ENCODE results near the gene WDR90. TPM values are rescaled to one million over a fixed set of nuclear protein-coding genes. Genes with fewer than 3 reads are reported as not detected.
A peak's percentile ranks its signal among the peaks of the same experiment; 100 is the strongest.

WDR90 gene
- polyA plus RNA-seq, 1 donor from 2014 or later, result 32.1 TPM

DNA sequence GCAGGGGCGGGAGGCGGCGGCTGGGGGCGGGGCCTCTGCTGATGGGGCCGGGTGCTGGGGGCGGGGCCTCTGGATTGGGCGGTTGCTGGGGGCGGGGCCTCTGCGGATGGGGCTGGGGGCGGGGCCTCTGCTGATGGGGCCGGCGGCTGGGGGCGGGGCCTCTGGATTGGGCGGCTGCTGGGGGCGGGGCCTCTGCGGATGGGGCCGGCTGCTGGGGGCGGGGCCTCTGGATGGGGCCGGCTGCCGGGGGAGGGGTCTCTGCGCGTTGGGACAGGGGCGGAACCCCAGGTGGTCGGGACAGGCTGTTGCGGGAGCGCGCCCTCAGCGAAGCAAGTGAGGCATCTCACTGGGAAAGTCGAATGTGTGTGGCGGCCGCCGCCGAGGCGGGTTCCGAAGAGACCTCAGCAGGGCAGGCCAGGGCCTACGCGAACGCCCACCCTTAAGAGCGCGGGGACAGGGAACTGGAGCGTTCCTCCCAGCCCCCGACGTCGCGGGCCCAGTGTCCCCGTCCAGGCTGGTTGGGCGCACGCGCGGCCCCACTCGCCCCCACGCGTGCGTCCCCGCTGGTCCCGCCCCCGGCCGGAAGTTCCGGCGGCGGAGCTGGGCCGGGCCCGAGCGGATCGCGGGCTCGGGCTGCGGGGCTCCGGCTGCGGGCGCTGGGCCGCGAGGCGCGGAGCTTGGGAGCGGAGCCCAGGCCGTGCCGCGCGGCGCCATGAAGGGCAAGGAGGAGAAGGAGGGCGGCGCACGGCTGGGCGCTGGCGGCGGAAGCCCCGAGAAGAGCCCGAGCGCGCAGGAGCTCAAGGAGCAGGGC is 30.9 kb downstream of the WDR90 start, which contains the start of gene STUB1:
TSS of gene STUB1 (plus strand) at position 597 of the 811 bp plus-strand sequence. CDS start at position 713, 116 bp downstream.
- Histone ChIP-seq H3K27me3 (ENCODE audit: insufficient read depth, low read depth, low read length) (peaks cover 3% of the 10 kb centered on the region), H3K79me2 (replicated peaks; ENCODE audit: insufficient read depth, low read length) (peaks cover 20% of the 10 kb centered on the region), H3K4me3 (ENCODE audit: low read length) (peak within 1 kb of the TSS; percentile 70), H2AFZ (ENCODE audit: low read depth, low read length) (no peak within 1 kb of the TSS), H3F3A (ENCODE audit: insufficient read depth, low read length, poor library complexity, severe bottlenecking) (no peaks in the 10 kb centered on the region), H3K4me2 (ENCODE audit: low read length) (peak within 1 kb of the TSS; percentile 93), H4K20me1 (ENCODE audit: insufficient read depth) (peaks cover 6% of the 10 kb centered on the region), H3K9ac (ENCODE audit: low read length) (peak within 1 kb of the TSS; percentile 74), H3K9me2 (ENCODE audit: insufficient read depth, low read length) (no peaks in the 10 kb centered on the region), H3K27ac (ENCODE audit: low read length) (peak within 1 kb of the TSS; percentile 56), H3K9me3 (ENCODE audit: low read length) (no peaks in the 10 kb centered on the region), H3K36me3 (ENCODE audit: insufficient read depth, low read length) (no peaks in the 10 kb centered on the region)
- TF ChIP-seq, protein P1, sequence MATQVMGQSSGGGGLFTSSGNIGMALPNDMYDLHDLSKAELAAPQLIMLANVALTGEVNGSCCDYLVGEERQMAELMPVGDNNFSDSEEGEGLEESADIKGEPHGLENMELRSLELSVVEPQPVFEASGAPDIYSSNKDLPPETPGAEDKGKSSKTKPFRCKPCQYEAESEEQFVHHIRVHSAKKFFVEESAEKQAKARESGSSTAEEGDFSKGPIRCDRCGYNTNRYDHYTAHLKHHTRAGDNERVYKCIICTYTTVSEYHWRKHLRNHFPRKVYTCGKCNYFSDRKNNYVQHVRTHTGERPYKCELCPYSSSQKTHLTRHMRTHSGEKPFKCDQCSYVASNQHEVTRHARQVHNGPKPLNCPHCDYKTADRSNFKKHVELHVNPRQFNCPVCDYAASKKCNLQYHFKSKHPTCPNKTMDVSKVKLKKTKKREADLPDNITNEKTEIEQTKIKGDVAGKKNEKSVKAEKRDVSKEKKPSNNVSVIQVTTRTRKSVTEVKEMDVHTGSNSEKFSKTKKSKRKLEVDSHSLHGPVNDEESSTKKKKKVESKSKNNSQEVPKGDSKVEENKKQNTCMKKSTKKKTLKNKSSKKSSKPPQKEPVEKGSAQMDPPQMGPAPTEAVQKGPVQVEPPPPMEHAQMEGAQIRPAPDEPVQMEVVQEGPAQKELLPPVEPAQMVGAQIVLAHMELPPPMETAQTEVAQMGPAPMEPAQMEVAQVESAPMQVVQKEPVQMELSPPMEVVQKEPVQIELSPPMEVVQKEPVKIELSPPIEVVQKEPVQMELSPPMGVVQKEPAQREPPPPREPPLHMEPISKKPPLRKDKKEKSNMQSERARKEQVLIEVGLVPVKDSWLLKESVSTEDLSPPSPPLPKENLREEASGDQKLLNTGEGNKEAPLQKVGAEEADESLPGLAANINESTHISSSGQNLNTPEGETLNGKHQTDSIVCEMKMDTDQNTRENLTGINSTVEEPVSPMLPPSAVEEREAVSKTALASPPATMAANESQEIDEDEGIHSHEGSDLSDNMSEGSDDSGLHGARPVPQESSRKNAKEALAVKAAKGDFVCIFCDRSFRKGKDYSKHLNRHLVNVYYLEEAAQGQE (IDR thresholded peaks at IDR 0.05; ENCODE audit: borderline replicate concordance), result no peak
- TF ChIP-seq MXI1 (conservative IDR thresholded peaks at IDR 0.05; ENCODE audit: poor library complexity, severe bottlenecking), result peak; percentile 83
- TF ChIP-seq, protein P2, sequence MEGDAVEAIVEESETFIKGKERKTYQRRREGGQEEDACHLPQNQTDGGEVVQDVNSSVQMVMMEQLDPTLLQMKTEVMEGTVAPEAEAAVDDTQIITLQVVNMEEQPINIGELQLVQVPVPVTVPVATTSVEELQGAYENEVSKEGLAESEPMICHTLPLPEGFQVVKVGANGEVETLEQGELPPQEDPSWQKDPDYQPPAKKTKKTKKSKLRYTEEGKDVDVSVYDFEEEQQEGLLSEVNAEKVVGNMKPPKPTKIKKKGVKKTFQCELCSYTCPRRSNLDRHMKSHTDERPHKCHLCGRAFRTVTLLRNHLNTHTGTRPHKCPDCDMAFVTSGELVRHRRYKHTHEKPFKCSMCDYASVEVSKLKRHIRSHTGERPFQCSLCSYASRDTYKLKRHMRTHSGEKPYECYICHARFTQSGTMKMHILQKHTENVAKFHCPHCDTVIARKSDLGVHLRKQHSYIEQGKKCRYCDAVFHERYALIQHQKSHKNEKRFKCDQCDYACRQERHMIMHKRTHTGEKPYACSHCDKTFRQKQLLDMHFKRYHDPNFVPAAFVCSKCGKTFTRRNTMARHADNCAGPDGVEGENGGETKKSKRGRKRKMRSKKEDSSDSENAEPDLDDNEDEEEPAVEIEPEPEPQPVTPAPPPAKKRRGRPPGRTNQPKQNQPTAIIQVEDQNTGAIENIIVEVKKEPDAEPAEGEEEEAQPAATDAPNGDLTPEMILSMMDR (IDR thresholded peaks at IDR 0.05; ENCODE audit: poor library complexity, severe bottlenecking), result no peak
- peak; percentile 22 for TF ChIP-seq RAD21 (conservative IDR thresholded peaks at IDR 0.05)
- peak; percentile 59 for TF ChIP-seq POLR2AphosphoS5 (IDR thresholded peaks at IDR 0.05)
- TF ChIP-seq TAF1 (IDR thresholded peaks at IDR 0.05; ENCODE audit: low read depth), result no peak
- no peak for TF ChIP-seq EZH2 (IDR thresholded peaks at IDR 0.05; ENCODE audit: borderline replicate concordance, insufficient read depth, low read length, poor library complexity, severe bottlenecking)
- peak; percentile 33 for TF ChIP-seq EP300 (conservative IDR thresholded peaks at IDR 0.05; ENCODE audit: poor library complexity, severe bottlenecking)
- TF ChIP-seq SMC3 (conservative IDR thresholded peaks at IDR 0.05; ENCODE audit: poor library complexity), result no peak

DNA sequence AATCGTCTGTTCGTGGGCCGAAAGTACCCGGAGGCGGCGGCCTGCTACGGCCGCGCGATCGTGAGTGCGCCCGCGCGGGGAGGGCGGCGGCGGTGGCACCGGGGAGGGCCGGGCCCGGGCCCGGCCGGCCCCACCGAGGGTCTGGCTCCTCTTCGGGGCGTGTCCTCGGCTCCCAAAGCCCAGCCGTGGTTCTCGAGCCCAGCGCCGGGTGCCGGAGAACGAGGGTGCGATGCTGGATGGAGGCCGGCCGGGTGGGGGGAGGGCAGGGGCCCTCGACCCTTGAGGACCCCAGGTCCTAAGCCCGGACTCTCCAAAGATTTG is 31.4 kb downstream of the WDR90 start:
- Histone ChIP-seq H3K4me3 (ENCODE audit: low read length) (peak overlapping the region; percentile 70), H4K20me1 (ENCODE audit: insufficient read depth) (peaks cover 6% of the 10 kb centered on the region), H3K4me2 (ENCODE audit: low read length) (peak overlapping the region; percentile 93), H2AFZ (ENCODE audit: low read depth, low read length) (no peak overlapping the region), H3K36me3 (ENCODE audit: insufficient read depth, low read length) (no peaks in the 10 kb centered on the region), H3K9me2 (ENCODE audit: insufficient read depth, low read length) (no peaks in the 10 kb centered on the region), H3K27me3 (ENCODE audit: insufficient read depth, low read depth, low read length) (no peaks in the 10 kb centered on the region), H3K9ac (ENCODE audit: low read length) (peak overlapping the region; percentile 74), H3F3A (ENCODE audit: insufficient read depth, low read length, poor library complexity, severe bottlenecking) (no peaks in the 10 kb centered on the region), H3K9me3 (ENCODE audit: low read length) (no peaks in the 10 kb centered on the region), H3K27ac (ENCODE audit: low read length) (no peak overlapping the region), H3K79me2 (replicated peaks; ENCODE audit: insufficient read depth, low read length) (peaks cover 20% of the 10 kb centered on the region)
- TF ChIP-seq MXI1 (conservative IDR thresholded peaks at IDR 0.05; ENCODE audit: poor library complexity, severe bottlenecking), result no peak
- no peak for TF ChIP-seq TAF1 (IDR thresholded peaks at IDR 0.05; ENCODE audit: low read depth)
- no peak for TF ChIP-seq EP300 (conservative IDR thresholded peaks at IDR 0.05; ENCODE audit: poor library complexity, severe bottlenecking)
- TF ChIP-seq, protein P1 (IDR thresholded peaks at IDR 0.05; ENCODE audit: borderline replicate concordance), result no peak
- TF ChIP-seq EZH2 (IDR thresholded peaks at IDR 0.05; ENCODE audit: borderline replicate concordance, insufficient read depth, low read length, poor library complexity, severe bottlenecking), result no peak
- TF ChIP-seq SMC3 (conservative IDR thresholded peaks at IDR 0.05; ENCODE audit: poor library complexity), result no peak
- TF ChIP-seq, protein P2 (IDR thresholded peaks at IDR 0.05; ENCODE audit: poor library complexity, severe bottlenecking), result no peak
- no peak for TF ChIP-seq POLR2AphosphoS5 (IDR thresholded peaks at IDR 0.05)
- TF ChIP-seq RAD21 (conservative IDR thresholded peaks at IDR 0.05), result no peak

Measured in neural cell (in vitro differentiated cells).